Caco-2 (cell line): ENCODE data around the gene HOGA1. TPM values are rescaled to one million over a fixed set of nuclear protein-coding genes. Genes with fewer than 3 reads are reported as not detected.

Source experiments
- BruUV-seq: library from RNA; stranded (reverse); fragments of 400-500 nt; replicated peaks from 2 replicates; lab custom pipeline; 2021; lab: Mats Ljungman, UMichigan
- CTCF ChIA-PET: fragments of 300-600 bp; sonication (Branson Sonifier 250); formaldehyde crosslinking; loops from one replicate; lab custom pipeline; 2022; ENCODE audit warnings: antibody characterized with exemption; lab: Charles Lee
- POLR2A ChIA-PET: fragments of 300-600 bp; sonication (Branson Sonifier 250); formaldehyde crosslinking; loops from one replicate; lab custom pipeline; 2022; ENCODE audit warnings: antibody characterized with exemption; lab: Charles Lee
- DNase-seq, 2 experiments: peaks; one replicate each; pipeline versions ENCODE4 v3.0.0 to v3.0.0-alpha.2; 2020 to 2022
- H3K27me3 ChIP-seq: replicated peaks from 2 replicates; pipeline ENCODE4 v1.6.0; 2011; ENCODE audit warnings: low read length; ENCODE audit not compliant: control insufficient read depth, insufficient read depth
- H3K36me3 ChIP-seq: 2 replicates; pipeline ENCODE4 v1.5.1; 2011; ENCODE audit warnings: low read length; ENCODE audit not compliant: control insufficient read depth, insufficient read depth
- H3K4me1 ChIP-seq: fragments of 250-450 bp; sonication (Bioruptor Pico); 2 replicates; pipeline ENCODE4 v1.5.1; 2020; ENCODE audit warnings: mild to moderate bottlenecking
- H3K4me3 ChIP-seq: 2 replicates; pipeline ENCODE4 v1.5.1; 2011; ENCODE audit warnings: low read depth, mild to moderate bottlenecking, control low read depth, low read length
- H3K9me3 ChIP-seq: fragments of 250-450 bp; sonication (Bioruptor Pico); 2 replicates; pipeline ENCODE4 v1.5.1; 2020; ENCODE audit warnings: mild to moderate bottlenecking, moderate library complexity
- H3K27ac Mint-ChIP-seq: one replicate; pipeline ENCODE4 v1.8.0; 2022; ENCODE audit warnings: mixed read lengths; ENCODE audit not compliant: unreplicated experiment
- H3K27me3 Mint-ChIP-seq: one replicate; pipeline ENCODE4 v1.8.0; 2022; ENCODE audit warnings: mixed read lengths; ENCODE audit not compliant: insufficient read depth, unreplicated experiment
- H3K36me3 Mint-ChIP-seq: one replicate; pipeline ENCODE4 v1.8.0; 2022; ENCODE audit warnings: mild to moderate bottlenecking, mixed read lengths; ENCODE audit not compliant: insufficient read depth, unreplicated experiment
- H3K4me1 Mint-ChIP-seq: one replicate; pipeline ENCODE4 v1.8.0; 2022; ENCODE audit warnings: low read depth, mixed read lengths; ENCODE audit not compliant: unreplicated experiment
- H3K4me3 Mint-ChIP-seq: one replicate; pipeline ENCODE4 v1.8.0; 2022; ENCODE audit warnings: mild to moderate bottlenecking, moderate library complexity, mixed read lengths; ENCODE audit not compliant: unreplicated experiment
- H3K9me3 Mint-ChIP-seq: one replicate; pipeline ENCODE4 v1.8.0; 2022; ENCODE audit warnings: mixed read lengths; ENCODE audit not compliant: unreplicated experiment
- intact Hi-C: fragments of 100-400 bp; cut with micrococcal nuclease; formaldehyde crosslinking; loops from one replicate; pipeline ENCODE4 v1.10.0; 2022; ENCODE audit not compliant: unreplicated experiment
- total RNA-seq: library from RNA; stranded (reverse); gene quantifications from 2 replicates; pipeline ENCODE4 v1.2.3, GENCODE V29; 2022
- TF ChIP-seq, protein P1 (sequence below), 2 experiments: fragments of 200-600 bp in 1 of 2; IDR thresholded peaks; 1 replicate in 1 of 2; 2 replicates in 1 of 2; pipeline versions ENCODE4 v1.5.1 to v1.8.0; 2011 to 2022; ENCODE audit warnings: antibody characterized with exemption in 1 of 2, control low read depth in 1 of 2, inconsistent platforms in 1 of 2, low read depth in 1 of 2, low read length in 1 of 2, mild to moderate bottlenecking in 1 of 2, moderate library complexity in 1 of 2; ENCODE audit not compliant: insufficient read depth in 1 of 2, severe bottlenecking in 1 of 2, unreplicated experiment in 1 of 2

Gene HOGA1
- total RNA-seq, 1 experiment from 2014 or later, result 0.50 TPM

DNA sequence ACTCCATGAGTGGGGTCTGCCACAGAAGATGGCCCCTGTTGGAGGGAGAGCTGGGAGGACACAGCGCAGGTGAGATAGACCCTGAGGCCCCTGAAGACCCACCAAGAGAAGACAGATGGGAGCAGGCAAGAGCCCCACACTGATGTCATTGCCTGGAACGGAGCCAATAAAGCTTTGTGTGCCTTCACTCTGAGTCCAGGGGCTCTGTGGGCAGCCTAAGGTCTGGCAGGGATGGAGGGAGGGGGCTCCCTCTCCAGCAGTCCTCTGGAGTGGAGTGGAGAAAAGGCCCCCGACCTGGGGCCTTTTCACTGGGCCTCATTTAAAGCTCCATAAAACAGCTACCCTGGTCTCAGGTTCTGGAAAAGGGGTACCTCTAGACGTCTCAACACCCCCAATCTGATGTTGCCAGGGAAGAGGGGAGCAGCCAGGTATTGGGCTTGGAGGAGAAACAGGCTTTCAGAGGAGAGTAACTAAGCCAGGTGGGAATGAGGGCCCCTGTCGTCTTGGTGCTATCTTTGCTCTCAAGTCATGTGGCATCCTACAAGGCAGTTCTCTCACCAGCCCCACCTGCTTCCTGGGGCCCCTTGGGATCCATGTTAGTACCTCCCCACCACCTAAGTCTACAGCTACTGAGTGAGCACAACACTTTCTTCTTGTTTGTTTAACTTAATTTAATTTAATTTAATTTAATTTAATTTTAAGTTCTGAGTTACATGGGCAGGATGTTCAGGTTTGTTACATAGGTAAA is 6.7 kb downstream of the HOGA1 start:
- Mint-ChIP-seq H3K4me1 (peaks cover 2% of the 10 kb centered on the region), H3K36me3 (no peaks in the 10 kb centered on the region), H3K27ac (no peak overlapping the region), H3K9me3 (no peaks in the 10 kb centered on the region), H3K4me3 (no peak overlapping the region), H3K27me3 (no peaks in the 10 kb centered on the region)
- peaks cover 8% of the 10 kb centered on the region; the same call in 1 of the 2 replicates for H3K4me1 ChIP-seq
- no peaks in the 10 kb centered on the region for H3K36me3 ChIP-seq
- CTCF ChIA-PET, result interaction anchor here (1.0 kb wide), 1 partner anchor 19 kb away, joined by 3 read pairs; the partner anchor contains the start of gene ANKRD2
- intact Hi-C loops, result no loop called here
- no peaks in the 10 kb centered on the region for H3K9me3 ChIP-seq
- POLR2A ChIA-PET, result no interaction called here
- TF ChIP-seq, protein P1, sequence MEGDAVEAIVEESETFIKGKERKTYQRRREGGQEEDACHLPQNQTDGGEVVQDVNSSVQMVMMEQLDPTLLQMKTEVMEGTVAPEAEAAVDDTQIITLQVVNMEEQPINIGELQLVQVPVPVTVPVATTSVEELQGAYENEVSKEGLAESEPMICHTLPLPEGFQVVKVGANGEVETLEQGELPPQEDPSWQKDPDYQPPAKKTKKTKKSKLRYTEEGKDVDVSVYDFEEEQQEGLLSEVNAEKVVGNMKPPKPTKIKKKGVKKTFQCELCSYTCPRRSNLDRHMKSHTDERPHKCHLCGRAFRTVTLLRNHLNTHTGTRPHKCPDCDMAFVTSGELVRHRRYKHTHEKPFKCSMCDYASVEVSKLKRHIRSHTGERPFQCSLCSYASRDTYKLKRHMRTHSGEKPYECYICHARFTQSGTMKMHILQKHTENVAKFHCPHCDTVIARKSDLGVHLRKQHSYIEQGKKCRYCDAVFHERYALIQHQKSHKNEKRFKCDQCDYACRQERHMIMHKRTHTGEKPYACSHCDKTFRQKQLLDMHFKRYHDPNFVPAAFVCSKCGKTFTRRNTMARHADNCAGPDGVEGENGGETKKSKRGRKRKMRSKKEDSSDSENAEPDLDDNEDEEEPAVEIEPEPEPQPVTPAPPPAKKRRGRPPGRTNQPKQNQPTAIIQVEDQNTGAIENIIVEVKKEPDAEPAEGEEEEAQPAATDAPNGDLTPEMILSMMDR (IDR thresholded peaks at IDR 0.05; ENCODE audit: insufficient read depth in 1 of 2, low read depth in 1 of 2, low read length in 1 of 2, severe bottlenecking in 1 of 2, unreplicated experiment in 1 of 2), result no peak
- BruUV-seq, result no TSS peak
- H3K27me3 ChIP-seq, result no peaks in the 10 kb centered on the region
- no peak overlapping the region for H3K4me3 ChIP-seq
- no peak for DNase-seq

DNA sequence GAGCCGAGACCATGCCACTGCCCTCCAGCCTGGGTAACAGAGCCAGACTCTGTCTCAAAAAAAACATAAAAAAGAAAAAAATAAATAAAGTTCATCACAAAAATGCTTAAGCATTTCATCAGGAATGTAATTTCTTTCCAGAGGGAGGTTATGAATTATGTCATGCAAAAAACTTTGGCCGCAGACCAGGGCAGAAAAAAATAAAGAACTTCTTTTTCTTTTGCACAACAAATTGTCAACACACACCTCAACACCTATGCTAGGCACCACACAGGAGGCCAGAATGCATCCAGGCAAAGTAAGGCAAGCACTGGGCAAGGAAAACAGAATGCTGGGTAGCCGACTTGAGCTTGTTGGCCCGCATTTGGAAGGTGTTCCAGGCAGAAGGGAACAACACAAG is 9.2 kb downstream of the HOGA1 start:
- intact Hi-C loops, result no loop called here
- H3K27me3 ChIP-seq, result no peaks in the 10 kb centered on the region
- H3K4me3 ChIP-seq, result no peak overlapping the region
- DNase-seq, result no peak
- POLR2A ChIA-PET, result no interaction called here
- H3K36me3 Mint-ChIP-seq, result no peaks in the 10 kb centered on the region
- H3K4me1 Mint-ChIP-seq, result peaks cover 7% of the 10 kb centered on the region
- H3K9me3 ChIP-seq, result no peaks in the 10 kb centered on the region
- CTCF ChIA-PET, result interaction anchor here (0.6 kb wide), 1 partner anchor 80 kb away, joined by 3 read pairs; no protein-coding TSS in a partner anchor
- no peak overlapping the region for H3K4me3 Mint-ChIP-seq
- H3K4me1 ChIP-seq, result peaks cover 5% of the 10 kb centered on the region; the same call in 1 of the 2 replicates
- H3K27ac Mint-ChIP-seq, result no peak overlapping the region
- H3K27me3 Mint-ChIP-seq, result no peaks in the 10 kb centered on the region
- H3K9me3 Mint-ChIP-seq, result no peaks in the 10 kb centered on the region
- H3K36me3 ChIP-seq, result no peaks in the 10 kb centered on the region
- TF ChIP-seq, protein P1 (IDR thresholded peaks at IDR 0.05; ENCODE audit: insufficient read depth in 1 of 2, low read depth in 1 of 2, low read length in 1 of 2, severe bottlenecking in 1 of 2, unreplicated experiment in 1 of 2), result no peak
- no TSS peak for BruUV-seq

DNA sequence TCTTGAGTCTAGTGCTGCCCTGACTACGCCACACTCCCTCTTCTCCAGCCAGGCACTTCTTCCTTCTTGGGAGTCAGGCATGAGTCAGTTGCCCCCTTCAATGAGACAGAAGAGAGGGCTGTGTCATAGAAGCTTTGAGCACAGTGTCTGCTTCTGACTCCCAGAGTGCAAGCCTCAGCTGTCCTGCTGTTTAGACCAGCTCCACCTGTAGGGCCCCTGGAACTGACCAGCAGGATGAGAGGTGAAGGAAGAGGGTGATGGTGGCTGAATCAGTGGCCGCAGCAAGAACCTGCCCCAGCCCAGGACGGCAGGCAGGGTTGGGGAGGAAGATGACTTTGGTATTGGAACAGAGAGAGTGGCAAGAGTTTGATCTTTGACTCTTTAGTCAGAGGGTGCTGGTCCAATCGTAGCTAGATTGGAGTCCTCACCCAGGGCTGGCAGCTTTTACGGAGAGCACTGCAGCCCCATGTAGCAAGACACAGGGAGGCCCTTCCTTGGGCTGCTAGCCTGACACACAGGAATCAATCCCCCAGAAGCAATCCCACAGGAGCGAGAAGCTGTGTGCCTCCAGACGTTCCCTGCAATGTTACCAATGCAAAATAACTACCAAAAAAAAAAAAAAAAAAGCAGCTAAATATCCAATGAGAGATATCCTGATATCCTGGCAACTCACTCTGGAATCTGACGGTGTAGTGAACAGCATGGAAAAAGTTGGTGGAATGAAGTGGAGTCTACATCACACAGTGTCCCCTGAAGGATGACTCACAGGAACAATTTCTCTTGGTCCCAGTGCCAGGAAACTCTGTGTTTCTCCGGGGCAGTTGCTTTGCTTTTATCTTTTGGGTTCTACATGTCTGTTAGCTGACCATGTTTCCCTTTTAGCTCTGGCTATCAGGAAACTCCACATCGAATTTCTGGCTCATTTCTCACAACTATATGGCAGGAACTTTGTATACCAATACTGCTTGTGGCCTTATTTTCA is 12.2 kb downstream of the HOGA1 start:
- Mint-ChIP-seq H3K4me1 (peaks cover 18% of the 10 kb centered on the region), H3K9me3 (no peaks in the 10 kb centered on the region), H3K27me3 (no peaks in the 10 kb centered on the region), H3K36me3 (no peaks in the 10 kb centered on the region), H3K27ac (no peak overlapping the region), H3K4me3 (no peak overlapping the region)
- DNase-seq, result no peak
- H3K27me3 ChIP-seq, result no peaks in the 10 kb centered on the region
- ChIA-PET POLR2A (no interaction called here), CTCF (interaction anchor here (0.6 to 0.8 kb wide), 2 partner anchors 16 to 22 kb away, joined by 4 read pairs; no protein-coding TSS in a partner anchor)
- BruUV-seq, result no TSS peak
- intact Hi-C loops, result no loop called here
- no peaks in the 10 kb centered on the region for H3K36me3 ChIP-seq
- TF ChIP-seq, protein P1 (IDR thresholded peaks at IDR 0.05; ENCODE audit: insufficient read depth in 1 of 2, low read depth in 1 of 2, low read length in 1 of 2, severe bottlenecking in 1 of 2, unreplicated experiment in 1 of 2), result no peak
- no peaks in the 10 kb centered on the region for H3K4me1 ChIP-seq
- no peaks in the 10 kb centered on the region for H3K9me3 ChIP-seq
- no peak overlapping the region for H3K4me3 ChIP-seq
